NCI-H774 (cell line): Measurements from ENCODE around the gene NTS.

Experiments
- DNase-seq: peaks from one replicate; lab custom pipeline; 2025; lab: John Stamatoyannopoulos, UW

The NTS gene

DNA sequence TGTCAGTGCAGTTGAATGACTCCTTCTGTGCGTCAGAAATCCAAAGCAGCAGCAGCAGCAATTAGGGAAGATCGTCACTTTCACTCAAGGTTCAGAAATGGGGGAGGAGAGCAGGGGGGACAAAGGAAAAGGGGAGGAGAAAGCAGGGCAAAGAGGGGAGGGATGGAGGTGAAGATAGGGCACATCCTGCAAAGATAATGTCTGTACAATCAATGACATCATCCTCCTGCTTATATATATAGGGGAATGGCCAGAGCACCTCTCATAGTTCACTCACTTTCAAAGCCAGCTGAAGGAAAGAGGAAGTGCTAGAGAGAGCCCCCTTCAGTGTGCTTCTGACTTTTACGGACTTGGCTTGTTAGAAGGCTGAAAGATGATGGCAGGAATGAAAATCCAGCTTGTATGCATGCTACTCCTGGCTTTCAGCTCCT lies at the start of gene NTS:
TSS of gene NTS (plus strand) at position 265 of the 431 bp plus-strand sequence. CDS start at position 374, 109 bp downstream.
- DNase-seq = no peak

GRCh38 chr12:85825746-85826145 lies 48.3 kb upstream of the NTS start:
- peak; percentile 73 for DNase-seq

DNA sequence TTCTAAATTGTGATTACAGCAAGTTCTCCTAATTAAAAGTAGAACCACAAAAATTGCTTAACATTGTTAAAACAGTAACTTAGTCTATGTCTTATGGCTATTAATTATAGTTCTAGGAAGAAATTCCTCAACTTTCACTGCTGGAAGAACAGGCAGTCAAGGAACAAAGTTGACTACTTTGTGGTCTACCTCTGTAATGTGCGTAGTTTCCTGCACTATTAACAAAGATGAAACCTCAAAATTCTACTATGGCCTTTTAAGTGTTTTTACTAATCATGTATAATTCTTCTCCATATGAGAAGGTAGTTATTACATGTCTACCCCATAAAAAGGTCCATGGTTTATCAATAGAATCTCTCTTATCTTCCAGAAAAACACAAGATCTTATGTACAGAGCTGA lies 45.5 kb upstream of the NTS start:
- no peak for DNase-seq

- no peak for DNase-seq
These were observed 44.7 kb upstream of the NTS start for GRCh38 chr12:85829391-85829790.

GRCh38 chr12:85831327-85831990 lies 42.6 kb upstream of the NTS start:
- no peak for DNase-seq

- DNase-seq = no peak
These were observed 40.5 kb upstream of the NTS start for GRCh38 chr12:85833579-85833978.

DNA sequence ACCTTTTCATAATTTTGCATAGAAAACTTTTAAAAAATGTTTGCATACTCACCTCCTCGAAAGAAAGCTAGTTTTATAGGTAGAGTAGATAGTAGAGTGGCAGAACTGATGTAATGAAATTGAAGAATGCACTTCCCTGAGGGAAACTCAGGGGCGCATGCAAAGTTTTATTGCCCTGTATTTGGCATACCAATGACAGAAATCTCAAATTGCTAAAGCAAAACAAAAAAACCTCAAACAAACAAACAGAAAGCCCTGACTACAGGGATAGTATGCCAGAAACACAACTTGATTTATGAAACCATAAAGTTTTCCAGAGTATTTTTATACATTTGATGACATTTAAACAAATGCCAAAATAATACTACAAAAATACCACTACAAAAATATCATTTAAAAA lies 39.7 kb upstream of the NTS start:
- DNase-seq = no peak

DNA sequence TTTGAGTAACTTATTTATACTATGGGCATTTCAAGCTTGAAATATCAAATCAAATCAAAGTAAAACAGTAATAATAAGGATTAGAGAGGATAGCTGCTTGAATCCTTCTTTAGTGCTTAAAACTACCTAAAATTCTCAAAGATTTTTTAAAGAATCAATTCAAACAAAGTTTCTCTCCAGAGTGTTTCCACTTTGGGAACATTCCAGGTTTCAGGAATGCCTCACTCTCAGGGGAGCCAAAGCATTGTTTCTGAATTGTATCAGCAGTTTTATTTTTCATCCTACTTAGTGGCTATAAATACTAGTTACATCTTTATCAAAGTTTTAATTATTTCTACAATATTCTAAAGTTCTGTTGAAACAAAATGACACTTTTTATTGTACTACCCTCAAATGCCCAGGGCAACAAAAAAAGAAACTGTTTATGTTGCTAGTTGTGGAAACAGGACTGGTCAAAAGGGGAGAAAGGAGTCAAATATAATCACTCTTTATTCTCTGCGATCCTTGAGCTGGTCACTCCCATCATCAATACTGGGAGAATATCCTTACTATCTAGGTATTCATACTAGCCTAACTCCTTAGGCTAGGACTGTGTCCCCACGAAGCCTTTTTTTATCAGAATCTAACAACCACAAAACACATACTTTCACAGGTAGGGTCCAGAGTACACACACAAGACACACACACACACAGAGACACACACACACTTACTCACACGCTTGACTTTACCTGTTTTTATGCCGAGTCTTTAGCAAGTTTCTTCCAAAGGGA lies 38.5 kb upstream of the NTS start:
- DNase-seq = no peak

GRCh38 chr12:85836197-85837090 lies 37.7 kb upstream of the NTS start, which contains the start of gene RASSF9:
RASSF9 (minus strand) TSS chr12:85836409; CDS start chr12:85836201, 208 bp downstream.
- no peak for DNase-seq

GRCh38 chr12:85843606-85844310 lies 30.3 kb upstream of the NTS start:
- DNase-seq = no peak

DNA sequence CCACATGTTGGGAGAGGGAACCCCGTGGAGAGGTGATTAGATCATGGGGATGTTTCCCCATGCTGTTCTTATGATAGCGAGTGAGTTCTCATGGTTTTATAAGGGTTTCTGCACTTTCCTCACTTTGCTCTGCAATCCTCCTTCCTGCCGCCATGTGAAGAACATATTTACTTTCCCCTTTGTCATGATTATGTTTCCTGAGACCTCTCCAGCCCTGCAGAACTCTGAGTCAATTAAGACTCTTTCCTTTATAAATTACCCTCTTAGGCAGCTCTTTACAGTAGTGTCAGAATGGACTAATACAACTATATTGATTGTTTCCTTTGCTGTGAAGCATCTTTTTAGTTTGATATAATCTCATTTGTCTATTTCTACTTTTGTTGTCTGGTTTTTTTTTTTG lies 24.8 kb upstream of the NTS start:
- no peak for DNase-seq

GRCh38 chr12:85855305-85855704 lies 18.8 kb upstream of the NTS start:
- DNase-seq = no peak

- DNase-seq = no peak
These were observed 17.1 kb upstream of the NTS start for GRCh38 chr12:85856966-85857365.

- DNase-seq = no peak
These were observed 8.2 kb upstream of the NTS start for GRCh38 chr12:85865890-85866289.

- peak; percentile 49 for DNase-seq
These were observed 6.9 kb upstream of the NTS start for GRCh38 chr12:85866986-85867776.

DNA sequence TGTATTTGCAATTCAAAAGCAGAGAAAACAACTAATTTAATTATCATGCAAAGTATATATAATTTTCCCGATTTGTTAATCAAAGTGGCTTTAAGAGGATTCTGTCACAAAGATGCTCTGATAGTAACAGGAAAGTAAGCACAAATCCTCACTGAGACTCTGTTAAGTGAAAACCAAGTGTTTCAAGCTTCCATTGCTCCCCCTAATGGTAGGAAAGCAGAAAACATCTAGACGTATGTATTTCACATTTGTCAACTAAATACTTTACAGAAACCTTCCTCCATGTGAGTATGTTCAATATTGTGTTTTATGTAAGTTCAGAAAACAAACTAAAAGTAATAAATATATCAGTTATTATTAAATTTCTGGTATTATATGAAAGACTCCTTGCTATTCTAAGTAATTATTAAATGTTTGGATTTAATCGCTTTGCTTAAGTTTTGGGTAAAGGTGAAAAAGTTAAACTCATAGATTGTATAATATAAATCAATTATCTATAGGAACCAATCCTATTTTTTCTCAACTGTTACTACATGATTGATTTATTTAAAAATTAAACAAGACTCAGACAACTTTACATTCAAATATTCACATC lies 1.5 kb upstream of the NTS start:
- DNase-seq = peak; percentile 57

- DNase-seq = no peak
These were observed 3.4 kb downstream of the NTS start for GRCh38 chr12:85877459-85877858.

DNA sequence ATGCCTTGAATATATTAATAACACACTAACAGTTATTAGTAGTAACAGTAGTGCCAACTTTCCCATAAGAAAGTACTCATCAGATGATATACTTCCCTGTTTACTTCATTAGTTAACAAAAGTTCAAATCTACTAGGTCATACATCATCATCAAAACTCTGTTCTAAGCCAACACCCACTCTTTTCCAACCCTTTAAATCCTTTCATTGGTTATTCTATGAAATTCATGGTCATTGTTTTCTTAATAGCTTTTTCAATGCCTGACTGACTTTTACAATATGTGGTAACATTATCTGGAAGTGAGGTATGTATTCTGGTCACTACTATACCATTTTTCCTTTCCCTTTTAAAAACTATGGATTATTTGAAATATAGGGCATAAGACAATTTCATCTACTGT lies 9.7 kb downstream of the NTS start:
- no peak for DNase-seq

DNA sequence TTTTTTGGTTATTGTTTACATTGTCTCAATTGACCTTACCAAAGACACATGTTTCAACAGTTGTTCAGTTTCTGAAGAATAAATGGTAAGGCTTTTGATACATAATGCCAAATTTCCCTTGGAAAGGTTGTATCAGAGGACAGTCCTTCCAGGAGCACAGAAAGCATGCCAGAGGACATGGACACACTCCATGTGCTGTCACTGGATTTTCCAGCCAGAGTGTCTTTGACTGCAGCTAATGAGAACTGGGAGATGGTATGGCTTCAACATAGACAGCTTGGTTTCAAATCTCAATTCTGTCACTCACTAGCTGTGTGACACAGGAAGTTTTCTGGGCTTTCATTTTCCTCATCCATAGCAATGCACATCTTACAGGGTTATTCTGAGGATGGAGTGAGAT lies 20.6 kb downstream of the NTS start:
- DNase-seq = no peak

DNA sequence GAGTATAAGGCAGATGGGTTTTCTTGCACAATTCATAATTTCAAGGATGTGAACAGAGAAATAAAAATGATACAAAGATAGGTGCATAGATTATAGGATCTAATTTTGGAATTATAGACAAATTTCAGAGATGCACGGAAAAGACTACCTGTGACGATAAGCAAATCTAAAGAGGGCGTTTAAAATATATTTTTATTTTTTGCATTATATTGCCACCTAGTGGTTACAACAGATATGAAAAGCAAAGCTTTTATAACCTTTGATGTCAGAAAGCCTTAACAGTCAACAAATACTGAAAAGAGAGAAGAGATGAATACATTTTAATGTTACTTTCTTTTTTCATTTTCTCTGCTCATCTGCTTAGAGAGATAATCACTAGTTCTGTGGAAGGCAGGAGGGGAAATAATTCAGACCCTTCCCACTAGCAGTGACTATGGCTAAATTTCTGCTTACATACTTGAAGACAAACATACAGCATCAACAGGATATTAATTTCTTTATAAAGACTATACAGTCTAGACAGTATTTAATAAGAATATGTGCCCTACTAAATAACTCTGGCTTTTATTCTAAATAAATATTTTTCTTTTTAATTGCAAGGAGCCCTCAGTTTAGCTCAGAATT lies 46.3 kb downstream of the NTS start:
- DNase-seq = peak; percentile 53
